Neural progenitor cell (in vitro differentiated cells): ENCODE data around the gene RNF38. TPM values are rescaled to one million over a fixed set of nuclear protein-coding genes. Genes with fewer than 3 reads are reported as not detected.

Experiments
- DNase-seq: peaks from one replicate; pipeline ENCODE4 v3.0.0-alpha.2; 2016; ENCODE audit warnings: low spot score
- H2AFZ ChIP-seq: fragments of 200-600 bp; sonication (generic); replicated peaks from 2 replicates; pipeline ENCODE4 v1.6.1; 2016; ENCODE audit warnings: antibody characterized with exemption
- H3F3A ChIP-seq: fragments of 200-600 bp; sonication (generic); 2 replicates; pipeline ENCODE4 v1.6.1; 2016; ENCODE audit warnings: antibody characterized with exemption, low read depth
- H3K27ac ChIP-seq: fragments of 200-600 bp; sonication (generic); 2 replicates; pipeline ENCODE4 v1.5.1; 2016; ENCODE audit warnings: mild to moderate bottlenecking
- H3K27me3 ChIP-seq: fragments of 200-600 bp; sonication (generic); 2 replicates; pipeline ENCODE4 v1.6.1; 2016; ENCODE audit warnings: mild to moderate bottlenecking, moderate library complexity
- H3K36me3 ChIP-seq: fragments of 200-600 bp; sonication (generic); 2 replicates; pipeline ENCODE4 v1.5.1; 2016
- H3K4me1 ChIP-seq: fragments of 200-600 bp; sonication (generic); 2 replicates; pipeline ENCODE4 v1.6.1; 2016; ENCODE audit warnings: mixed run types
- H3K4me2 ChIP-seq: fragments of 200-600 bp; sonication (generic); 2 replicates; pipeline ENCODE4 v1.6.1; 2016
- H3K4me3 ChIP-seq: fragments of 200-600 bp; sonication (generic); 2 replicates; pipeline ENCODE4 v1.5.1; 2016
- H3K79me2 ChIP-seq: fragments of 200-600 bp; sonication (generic); 2 replicates; pipeline ENCODE4 v1.6.1; 2016; ENCODE audit warnings: low read depth
- H3K9ac ChIP-seq: fragments of 200-600 bp; sonication (generic); 2 replicates; pipeline ENCODE4 v1.6.1; 2016
- H3K9me3 ChIP-seq: fragments of 200-600 bp; sonication (generic); 2 replicates; pipeline ENCODE4 v1.5.1; 2016; ENCODE audit warnings: low read depth
- H4K20me1 ChIP-seq: fragments of 200-600 bp; sonication (generic); 2 replicates; pipeline ENCODE4 v1.6.1; 2016; ENCODE audit warnings: low read depth
- H3K27ac Mint-ChIP-seq: 3 replicates; pipeline ENCODE4 v1.8.0; 2021; ENCODE audit warnings: mixed read lengths
- H3K27me3 Mint-ChIP-seq: 2 replicates; pipeline ENCODE4 v1.8.0; 2022; ENCODE audit warnings: low read depth, mild to moderate bottlenecking, inconsistent platforms, moderate library complexity, mixed read lengths; ENCODE audit not compliant: insufficient read depth
- H3K36me3 Mint-ChIP-seq: 3 replicates; pipeline ENCODE4 v1.8.0; 2021; ENCODE audit warnings: mixed read lengths
- H3K4me1 Mint-ChIP-seq: 3 replicates; pipeline ENCODE4 v1.8.0; 2021; ENCODE audit warnings: mixed read lengths
- H3K4me3 Mint-ChIP-seq: 3 replicates; pipeline ENCODE4 v1.8.0; 2021; ENCODE audit warnings: mild to moderate bottlenecking, moderate library complexity, mixed read lengths
- H3K9me3 Mint-ChIP-seq: 3 replicates; pipeline ENCODE4 v1.8.0; 2020; ENCODE audit warnings: mixed read lengths
- EZH2 ChIP-seq: fragments of 200-600 bp; sonication (generic); IDR thresholded peaks from 2 replicates; pipeline ENCODE4 v1.6.1; 2017; ENCODE audit warnings: antibody characterized with exemption, mild to moderate bottlenecking, moderate library complexity
- EZH2phosphoT487 ChIP-seq: fragments of 200-600 bp; sonication (generic); IDR thresholded peaks from 2 replicates; pipeline ENCODE4 v1.6.1; 2017; ENCODE audit warnings: antibody characterized with exemption
- total RNA-seq: library from RNA; depleted of rRNA; stranded (reverse); fragments of >200 nt; gene quantifications from 2 replicates; pipeline ENCODE4 v1.2.3, GENCODE V29; 2015; ENCODE audit warnings: low replicate concordance
- TF ChIP-seq, protein P1 (sequence below): fragments of 200-600 bp; sonication (generic); IDR thresholded peaks from 2 replicates; pipeline ENCODE4 v1.5.1; 2017; ENCODE audit warnings: antibody characterized with exemption, mild to moderate bottlenecking

The RNF38 gene
- total RNA-seq, 1 donor from 2014 or later = 63.8 TPM

DNA sequence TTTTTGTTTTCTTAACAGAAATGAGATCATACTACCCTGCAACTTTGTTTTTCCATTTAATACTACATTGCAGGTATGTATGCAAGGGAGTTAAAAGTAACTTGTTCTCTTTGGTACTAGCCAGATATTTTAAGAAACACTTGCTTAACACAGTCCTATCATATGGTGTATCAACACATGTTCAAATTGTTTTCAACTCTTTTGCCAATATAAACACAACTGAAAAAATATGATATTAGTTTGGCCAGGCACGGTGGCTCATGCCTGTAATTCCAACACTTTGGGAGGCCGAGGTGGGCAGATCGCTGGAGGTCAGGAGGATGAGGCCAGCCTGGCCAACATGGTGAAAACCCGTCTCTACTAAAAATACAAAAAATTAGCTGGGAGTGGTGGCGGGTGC, 41.6 kb downstream of the RNF38 start:
- Mint-ChIP-seq H3K4me1 (no peaks in the 10 kb centered on the region), H3K9me3 (no peaks in the 10 kb centered on the region), H3K27me3 (no peaks in the 10 kb centered on the region), H3K4me3 (no peak overlapping the region), H3K36me3 (peaks cover 14% of the 10 kb centered on the region), H3K27ac (no peak overlapping the region)
- Histone ChIP-seq H2AFZ (no peak overlapping the region), H4K20me1 (peaks cover 18% of the 10 kb centered on the region), H3K9ac (no peak overlapping the region), H3K4me2 (no peak overlapping the region), H3F3A (peaks cover 19% of the 10 kb centered on the region), H3K79me2 (peaks cover 21% of the 10 kb centered on the region), H3K36me3 (peaks cover 15% of the 10 kb centered on the region), H3K27me3 (no peaks in the 10 kb centered on the region), H3K4me1 (no peaks in the 10 kb centered on the region), H3K27ac (no peak overlapping the region), H3K4me3 (no peak overlapping the region), H3K9me3 (no peaks in the 10 kb centered on the region)
- DNase-seq = no peak
- TF ChIP-seq EZH2phosphoT487 (no peak), EZH2 (no peak)
- TF ChIP-seq, protein P1, sequence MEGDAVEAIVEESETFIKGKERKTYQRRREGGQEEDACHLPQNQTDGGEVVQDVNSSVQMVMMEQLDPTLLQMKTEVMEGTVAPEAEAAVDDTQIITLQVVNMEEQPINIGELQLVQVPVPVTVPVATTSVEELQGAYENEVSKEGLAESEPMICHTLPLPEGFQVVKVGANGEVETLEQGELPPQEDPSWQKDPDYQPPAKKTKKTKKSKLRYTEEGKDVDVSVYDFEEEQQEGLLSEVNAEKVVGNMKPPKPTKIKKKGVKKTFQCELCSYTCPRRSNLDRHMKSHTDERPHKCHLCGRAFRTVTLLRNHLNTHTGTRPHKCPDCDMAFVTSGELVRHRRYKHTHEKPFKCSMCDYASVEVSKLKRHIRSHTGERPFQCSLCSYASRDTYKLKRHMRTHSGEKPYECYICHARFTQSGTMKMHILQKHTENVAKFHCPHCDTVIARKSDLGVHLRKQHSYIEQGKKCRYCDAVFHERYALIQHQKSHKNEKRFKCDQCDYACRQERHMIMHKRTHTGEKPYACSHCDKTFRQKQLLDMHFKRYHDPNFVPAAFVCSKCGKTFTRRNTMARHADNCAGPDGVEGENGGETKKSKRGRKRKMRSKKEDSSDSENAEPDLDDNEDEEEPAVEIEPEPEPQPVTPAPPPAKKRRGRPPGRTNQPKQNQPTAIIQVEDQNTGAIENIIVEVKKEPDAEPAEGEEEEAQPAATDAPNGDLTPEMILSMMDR = no peak

GRCh38 chr9:36357639-36358038, 42.4 kb downstream of the RNF38 start:
- no peaks in the 10 kb centered on the region for H3K27me3 ChIP-seq
- no peak overlapping the region for H3K4me3 Mint-ChIP-seq
- no peak overlapping the region for H3K9ac ChIP-seq
- H3K4me1 ChIP-seq = no peaks in the 10 kb centered on the region
- peaks cover 19% of the 10 kb centered on the region for H3F3A ChIP-seq
- TF ChIP-seq, protein P1 = no peak
- TF ChIP-seq EZH2phosphoT487 = no peak
- no peak for TF ChIP-seq EZH2
- DNase-seq = no peak
- H3K36me3 ChIP-seq = peaks cover 23% of the 10 kb centered on the region
- no peaks in the 10 kb centered on the region for H3K4me1 Mint-ChIP-seq
- H3K79me2 ChIP-seq = peaks cover 21% of the 10 kb centered on the region
- no peaks in the 10 kb centered on the region for H3K27me3 Mint-ChIP-seq
- H3K9me3 Mint-ChIP-seq = no peaks in the 10 kb centered on the region
- peaks cover 11% of the 10 kb centered on the region for H3K36me3 Mint-ChIP-seq
- H3K27ac Mint-ChIP-seq = no peak overlapping the region
- no peaks in the 10 kb centered on the region for H3K9me3 ChIP-seq
- no peak overlapping the region for H3K4me3 ChIP-seq
- peaks cover 20% of the 10 kb centered on the region for H4K20me1 ChIP-seq
- no peak overlapping the region for H3K4me2 ChIP-seq
- H3K27ac ChIP-seq = no peak overlapping the region
- H2AFZ ChIP-seq = no peak overlapping the region

DNA sequence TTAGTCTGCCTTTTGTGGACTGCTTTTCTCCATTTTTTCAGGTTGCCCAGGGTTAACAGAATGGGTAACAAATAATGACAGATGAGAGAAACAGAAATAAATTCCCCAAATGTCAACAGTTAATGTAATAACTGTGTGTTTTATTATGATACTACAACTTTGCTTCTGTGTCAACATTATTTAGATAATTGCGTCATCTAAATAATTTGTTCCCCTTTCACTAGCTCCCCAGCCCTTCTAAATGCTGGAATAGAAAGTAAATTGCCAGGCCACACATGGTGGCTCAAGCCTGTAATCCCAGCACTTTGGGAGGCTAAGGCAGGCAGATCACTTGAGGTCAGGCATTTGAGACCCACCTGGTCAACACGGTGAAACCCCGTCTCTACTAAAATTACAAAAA, 53.5 kb downstream of the RNF38 start:
- Histone ChIP-seq H3K9ac (no peak overlapping the region), H3K4me1 (no peaks in the 10 kb centered on the region), H4K20me1 (peaks cover 3% of the 10 kb centered on the region), H3F3A (peaks cover 16% of the 10 kb centered on the region), H3K79me2 (peaks cover 6% of the 10 kb centered on the region), H3K9me3 (no peaks in the 10 kb centered on the region), H3K4me2 (no peak overlapping the region), H3K27me3 (no peaks in the 10 kb centered on the region), H3K4me3 (no peak overlapping the region), H3K27ac (no peak overlapping the region), H3K36me3 (peaks cover 54% of the 10 kb centered on the region), H2AFZ (no peak overlapping the region)
- peaks cover 55% of the 10 kb centered on the region for H3K36me3 Mint-ChIP-seq
- H3K27me3 Mint-ChIP-seq = no peaks in the 10 kb centered on the region
- no peaks in the 10 kb centered on the region for H3K9me3 Mint-ChIP-seq
- no peak for DNase-seq
- TF ChIP-seq EZH2 (no peak), EZH2phosphoT487 (no peak)
- TF ChIP-seq, protein P1 = no peak
- H3K4me1 Mint-ChIP-seq = no peaks in the 10 kb centered on the region
- H3K4me3 Mint-ChIP-seq = no peak overlapping the region
- H3K27ac Mint-ChIP-seq = no peak overlapping the region
